Forelimb muscle (tissue), 1 donor: Measurements from ENCODE around the gene ACER3. TPM values are rescaled to one million over a fixed set of nuclear protein-coding genes. Genes with fewer than 3 reads are reported as not detected.
A peak's percentile ranks its signal among the peaks of the same experiment; 100 is the strongest.
"Not testable (repeated sequence)": the region's sequence is repeated elsewhere in the genome, so short reads cannot be mapped to it uniquely, and the experiment has no call there.

Experiments
- DNase-seq: peaks from one replicate; pipeline ENCODE4 v3.0.0-alpha.2; 2013; ENCODE audit warnings: low read depth
- polyA plus RNA-seq: library from polyadenylated mRNA; unstranded; fragments of 120-200 nt; gene quantifications from one replicate; pipeline ENCODE4 v1.2.1, GENCODE V29; 2013; ENCODE audit not compliant: insufficient read length

Gene ACER3
- polyA plus RNA-seq, 1 donor = 5.5 TPM

- DNase-seq = no peak
These were observed 12.5 kb downstream of the ACER3 start for GRCh38 chr11:76872959-76873827.

DNA sequence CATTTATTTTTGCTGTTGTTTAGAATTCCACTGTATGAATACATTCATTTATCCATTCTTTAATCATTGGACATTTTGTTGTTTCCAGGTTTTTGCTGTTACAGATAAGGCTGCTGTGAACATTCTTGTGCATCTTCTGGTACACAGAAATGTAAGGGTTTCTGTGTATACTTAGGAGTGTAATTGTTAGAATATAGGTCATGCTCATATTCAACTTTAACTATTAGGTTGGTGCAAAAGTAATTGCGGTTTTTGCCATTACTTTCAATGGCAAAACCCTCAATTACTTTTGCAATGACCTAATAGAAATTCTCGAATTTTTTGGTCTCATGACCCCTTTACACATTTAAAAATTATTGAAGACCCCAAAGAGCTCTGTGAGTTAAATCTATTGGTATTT is 17.3 kb downstream of the ACER3 start:
- no peak for DNase-seq

GRCh38 chr11:76880314-76880713 is 19.6 kb downstream of the ACER3 start:
- no peak for DNase-seq

DNA sequence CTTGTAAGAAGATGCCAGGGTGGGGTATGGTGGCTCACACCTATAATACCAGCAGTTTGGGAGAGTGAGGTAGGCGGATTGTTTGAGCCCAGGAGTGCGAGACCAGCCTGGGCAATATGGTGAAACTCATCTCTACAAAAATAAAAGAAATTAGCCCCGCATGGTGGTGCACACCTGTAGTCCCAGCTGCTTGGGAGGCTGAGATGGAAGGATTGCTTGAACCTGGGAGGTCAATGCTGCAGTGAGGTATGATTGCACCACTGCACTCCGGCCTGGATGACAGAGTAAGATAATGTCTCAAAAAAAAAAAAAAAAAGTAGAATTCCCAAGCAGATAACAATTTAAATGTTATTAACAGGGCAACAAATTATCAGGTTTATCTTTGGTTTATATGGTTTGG is 20.2 kb downstream of the ACER3 start:
- no peak for DNase-seq

DNA sequence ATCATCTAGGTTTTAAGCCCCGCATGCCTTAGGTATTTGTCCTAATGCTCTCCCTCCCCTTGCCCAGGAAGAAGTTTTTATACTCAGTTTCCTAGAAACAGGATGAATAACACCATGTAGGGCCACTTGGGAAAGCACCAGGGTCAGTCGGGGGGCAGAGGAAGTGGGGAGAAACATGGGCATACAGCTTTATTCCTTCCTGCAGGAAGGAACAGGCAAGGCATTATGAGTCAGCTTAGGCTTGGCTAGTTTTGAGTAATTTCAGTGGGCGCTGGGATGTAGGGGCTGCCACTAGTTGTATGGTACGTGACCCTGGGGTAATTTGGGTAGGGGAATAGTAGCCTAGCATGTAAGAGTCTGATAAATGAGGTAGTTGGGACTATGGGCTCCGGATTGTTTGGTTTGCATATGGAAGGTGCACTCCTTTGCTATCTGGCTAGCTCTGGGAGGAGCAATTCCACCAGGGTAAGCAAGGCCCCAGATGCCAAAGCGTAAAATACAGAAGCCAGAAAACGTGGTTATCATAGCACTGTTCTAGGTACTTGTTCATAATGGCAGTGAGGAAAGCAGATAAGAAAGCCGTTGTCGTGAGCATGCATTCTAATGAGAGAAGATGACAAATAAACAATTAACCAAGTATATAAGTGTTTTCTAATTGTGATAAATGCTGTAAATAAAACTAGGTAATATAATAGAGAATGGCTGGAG is 24.8 kb downstream of the ACER3 start:
- DNase-seq = no peak

DNA sequence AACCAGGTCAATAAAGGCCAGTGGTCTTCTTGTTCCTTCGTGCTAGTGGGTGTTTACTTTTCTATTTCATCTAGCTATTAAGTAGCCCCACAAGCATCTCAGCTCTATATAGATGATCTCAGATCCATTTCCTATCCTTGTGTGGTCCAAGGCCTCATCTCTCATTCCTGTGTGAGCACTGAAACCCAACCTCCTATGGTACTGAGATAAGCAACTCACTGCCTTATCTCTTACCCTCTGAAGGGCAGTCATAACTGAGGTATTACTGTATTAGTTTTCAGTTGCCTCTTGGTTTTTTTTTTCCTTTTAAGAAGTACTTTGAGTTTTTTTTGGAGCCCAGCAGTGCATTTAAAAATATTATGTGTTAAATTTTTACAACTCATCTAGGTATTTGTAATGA is 28.3 kb downstream of the ACER3 start:
- DNase-seq = no peak

DNA sequence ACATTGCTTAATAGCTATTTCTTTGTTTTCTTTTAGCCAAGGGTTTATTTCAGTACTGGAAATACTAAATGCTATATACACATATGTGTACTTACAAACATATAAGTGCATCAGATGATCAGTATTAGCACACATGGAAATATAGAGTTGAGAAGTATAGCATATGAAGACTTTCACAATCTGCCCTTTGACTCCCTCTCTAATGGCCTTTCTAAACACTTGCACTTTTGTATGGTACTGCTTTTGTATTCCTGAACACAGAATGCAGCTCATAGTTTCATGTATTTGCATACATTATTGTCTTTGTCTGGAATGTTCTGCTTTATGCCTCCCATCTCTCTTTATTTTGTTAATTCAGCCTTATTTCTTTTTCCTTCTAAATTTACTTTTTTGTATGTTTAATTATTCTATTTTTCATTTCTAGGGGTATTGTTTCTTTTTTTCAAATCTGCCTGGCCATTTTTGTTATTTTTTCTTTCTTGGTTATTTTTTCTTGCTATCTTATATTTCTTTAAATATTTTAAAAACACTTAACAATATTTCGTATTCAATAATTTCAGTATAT is 28.8 kb downstream of the ACER3 start:
- no peak for DNase-seq

DNA sequence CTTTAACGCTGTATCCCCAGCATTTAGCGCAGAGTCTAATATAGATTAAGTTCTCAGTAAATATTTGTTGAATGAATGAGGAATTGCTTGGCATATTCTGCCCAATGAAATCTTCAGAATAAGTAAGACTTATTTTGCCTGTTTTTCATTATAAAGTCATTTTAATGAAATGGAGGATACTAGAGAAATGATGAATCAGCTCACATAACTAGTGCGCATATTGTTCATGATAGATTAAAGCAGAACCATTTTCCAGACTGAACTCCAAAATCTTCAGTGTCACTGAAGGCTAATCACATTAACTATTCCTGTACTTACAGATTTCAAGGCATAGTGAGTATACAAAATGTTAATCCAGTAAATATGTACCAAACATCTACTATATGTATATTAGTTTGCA is 29.6 kb downstream of the ACER3 start:
- DNase-seq = no peak

GRCh38 chr11:76891285-76891684 is 30.6 kb downstream of the ACER3 start:
- DNase-seq = no peak

DNA sequence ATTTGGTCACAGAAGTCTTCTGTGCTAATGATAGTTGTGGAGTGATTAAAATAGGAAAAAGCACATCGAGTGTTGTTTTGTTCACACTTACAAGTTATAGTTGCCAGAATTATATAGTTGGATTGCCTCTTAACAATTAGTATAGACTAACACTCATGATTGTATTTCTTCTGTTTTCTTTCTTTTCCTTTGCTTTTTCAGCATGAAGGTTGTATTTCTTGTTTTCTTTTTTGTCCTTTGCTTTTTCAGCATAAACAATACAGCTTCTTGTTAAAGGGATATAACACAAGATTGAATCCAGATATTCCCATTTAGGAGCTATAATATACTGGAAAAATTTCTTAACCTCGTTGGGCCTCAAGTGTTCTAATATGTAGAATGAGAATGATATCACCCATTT is 31.1 kb downstream of the ACER3 start:
- DNase-seq = no peak

- no peak for DNase-seq
These were observed 31.6 kb downstream of the ACER3 start for GRCh38 chr11:76892306-76892705.

GRCh38 chr11:76897233-76897632 is 36.5 kb downstream of the ACER3 start:
- DNase-seq = no peak

GRCh38 chr11:76901144-76901543 is 40.4 kb downstream of the ACER3 start:
- no peak for DNase-seq

DNA sequence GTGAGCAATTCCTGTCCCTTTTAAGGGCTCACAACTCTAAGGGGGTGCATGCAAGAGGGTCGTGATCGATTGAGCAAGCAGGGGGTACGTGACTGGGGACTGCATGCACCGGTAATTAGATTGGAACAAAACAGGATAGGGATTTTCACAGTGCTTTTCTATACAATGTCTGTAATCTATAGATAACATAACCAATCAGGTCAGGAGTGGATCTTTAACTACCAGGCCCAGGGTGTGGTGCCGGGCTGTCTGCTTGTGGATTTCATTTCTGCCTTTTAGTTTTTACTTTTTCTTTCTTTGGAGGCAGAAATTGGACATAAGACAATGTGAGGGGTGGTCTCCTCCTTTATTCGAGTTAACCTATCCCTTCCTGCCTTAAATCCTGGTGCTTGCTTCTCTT is 40.9 kb downstream of the ACER3 start:
- not testable (repeated sequence) for DNase-seq

DNA sequence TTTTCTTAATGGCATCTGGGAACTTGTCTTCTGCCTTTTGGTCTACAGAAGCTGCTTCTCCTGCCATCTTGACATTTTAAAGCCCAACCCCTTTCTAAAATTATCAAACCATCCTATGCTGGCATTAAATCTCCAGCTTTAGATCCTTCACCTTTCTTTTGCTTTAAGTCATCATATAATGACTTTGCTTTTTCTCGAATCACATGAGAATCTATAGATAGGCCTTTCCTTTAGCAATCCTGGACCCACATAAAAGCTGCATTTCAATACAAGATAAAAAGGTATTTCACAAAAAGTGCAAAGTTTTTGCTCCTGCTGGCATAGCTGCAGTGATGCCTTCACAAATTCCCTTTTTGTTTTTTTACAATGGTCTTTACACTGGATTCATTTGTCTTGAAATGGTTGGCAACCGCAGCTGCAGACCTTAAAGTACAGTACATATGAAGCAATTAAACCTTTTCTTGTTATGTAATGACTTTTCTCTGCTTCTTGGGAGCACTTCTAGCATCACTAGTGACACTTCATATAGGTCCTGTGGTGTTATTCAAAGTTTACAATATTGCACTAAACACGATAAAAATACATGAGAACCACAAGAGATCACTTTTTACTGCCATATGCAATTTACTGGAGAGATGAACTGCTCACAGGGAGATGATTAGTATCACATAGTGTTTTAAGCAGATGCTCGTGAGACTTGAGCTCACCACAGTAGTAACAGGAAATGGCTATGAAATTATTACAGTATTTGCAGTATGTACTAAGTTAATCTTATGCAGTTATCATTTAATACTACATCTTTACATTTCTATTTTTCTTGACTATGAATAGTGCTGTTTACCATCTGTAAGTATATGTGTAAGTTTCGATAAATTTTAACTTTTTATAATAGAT is 41.6 kb downstream of the ACER3 start:
- DNase-seq = no peak

- DNase-seq = no peak
These were observed 42.6 kb downstream of the ACER3 start for GRCh38 chr11:76903325-76903724.

GRCh38 chr11:76910620-76911414 is 50.1 kb downstream of the ACER3 start:
- DNase-seq = no peak

GRCh38 chr11:76911415-76911808 is 50.7 kb downstream of the ACER3 start:
- no peak for DNase-seq

DNA sequence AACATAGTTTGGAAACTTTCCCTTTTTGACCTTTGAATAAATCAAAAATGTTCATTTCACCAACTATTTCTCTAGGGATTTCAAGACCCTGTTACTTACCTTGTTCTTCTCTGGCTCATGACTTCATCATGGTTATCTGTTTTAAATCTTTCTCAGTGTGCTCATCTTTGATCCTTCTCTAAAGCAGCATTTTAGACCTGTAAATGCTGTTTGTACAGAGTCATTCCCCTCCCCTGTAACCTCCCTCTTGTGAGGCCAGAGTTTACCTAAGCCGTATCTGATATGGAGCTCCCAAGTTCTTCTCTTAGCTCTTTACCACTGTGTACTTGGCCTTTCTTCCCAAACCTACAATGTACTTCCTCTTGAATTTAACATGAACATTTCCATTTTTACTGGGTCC is 56.0 kb downstream of the ACER3 start:
- DNase-seq = no peak

GRCh38 chr11:76918941-76919386 is 58.2 kb downstream of the ACER3 start:
- DNase-seq = peak; percentile 58

GRCh38 chr11:76919467-76919866 is 58.7 kb downstream of the ACER3 start:
- DNase-seq = no peak
